Panc1 (cell line): ENCODE results near the gene EVX2.

Experiments
- CTCF ChIP-seq: fragments of 450-650 bp; IDR thresholded peaks from 2 replicates; pipeline ENCODE4 v1.5.1; 2017; ENCODE audit warnings: mild to moderate bottlenecking
- POLR2AphosphoS5 ChIP-seq: IDR thresholded peaks from 2 replicates; pipeline ENCODE4 v1.6.1; 2012; ENCODE audit warnings: mild to moderate bottlenecking, low read depth, low read length, moderate library complexity
- REST ChIP-seq, 2 experiments: IDR thresholded peaks; 2 replicates each; pipeline ENCODE4 v1.6.1; 2011 to 2012; ENCODE audit warnings: low read depth in 2 of 2, control low read depth in 1 of 2, low read length in 1 of 2, mild to moderate bottlenecking in 1 of 2, moderate library complexity in 1 of 2; ENCODE audit not compliant: insufficient read depth in 1 of 2
- SIN3A ChIP-seq: IDR thresholded peaks from 2 replicates; pipeline ENCODE4 v1.6.1; 2012; ENCODE audit warnings: low read depth, mild to moderate bottlenecking, low read length, moderate library complexity, borderline replicate concordance; ENCODE audit not compliant: insufficient read depth

DNA sequence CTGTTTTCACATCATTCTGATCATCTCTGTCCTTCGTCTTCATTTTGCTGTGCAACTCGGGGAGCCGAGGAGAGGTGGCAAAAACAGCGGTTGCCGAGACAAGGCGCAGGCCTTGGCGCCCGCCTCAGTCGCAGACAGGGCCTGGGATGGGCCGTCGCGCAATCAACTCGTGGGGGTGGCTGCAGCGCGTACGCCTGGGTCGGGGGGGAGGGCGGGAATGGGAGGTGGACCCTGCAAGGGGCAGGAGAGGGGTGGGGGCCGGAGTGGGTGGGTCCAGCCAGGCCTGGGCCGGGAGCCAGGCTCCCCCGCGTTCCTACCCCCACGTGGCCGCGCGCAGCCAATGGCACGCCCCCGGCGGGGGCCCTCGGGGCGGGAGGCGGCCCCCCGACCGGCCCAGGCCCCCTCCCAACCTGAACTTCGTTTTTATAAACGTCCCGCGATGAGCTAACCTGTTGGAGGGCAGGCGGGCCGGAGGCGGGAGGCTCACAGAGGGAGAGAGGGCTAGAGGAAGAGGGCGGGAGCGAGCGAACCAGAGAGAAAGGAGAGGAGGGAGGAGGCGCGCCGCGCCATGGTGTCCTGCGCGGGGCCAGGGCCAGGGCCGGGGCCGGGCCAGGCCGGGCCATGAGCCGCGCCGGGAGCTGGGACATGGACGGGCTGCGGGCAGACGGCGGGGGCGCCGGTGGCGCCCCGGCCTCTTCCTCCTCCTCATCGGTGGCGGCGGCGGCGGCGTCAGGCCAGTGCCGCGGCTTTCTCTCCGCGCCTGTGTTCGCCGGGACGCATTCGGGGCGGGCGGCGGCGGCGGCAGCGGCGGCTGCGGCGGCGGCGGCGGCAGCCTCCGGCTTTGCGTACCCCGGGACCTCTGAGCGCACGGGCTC lies 8.7 kb upstream of the EVX2 start, which contains the start of gene HOXD13:
- no peak for TF ChIP-seq SIN3A
- no peak for TF ChIP-seq CTCF
- no peak for TF ChIP-seq REST (IDR thresholded peaks at IDR 0.05; ENCODE audit: insufficient read depth in 1 of 2, low read depth in 2 of 2, low read length in 1 of 2)
- no peak for TF ChIP-seq POLR2AphosphoS5
